NCI-H1417 (cell line): Measurements from ENCODE around the gene WDR3.

ENCODE experiments used
- DNase-seq, 3 experiments: peaks; one replicate each; lab custom pipeline; 2025; lab: John Stamatoyannopoulos, UW

WDR3 gene

DNA sequence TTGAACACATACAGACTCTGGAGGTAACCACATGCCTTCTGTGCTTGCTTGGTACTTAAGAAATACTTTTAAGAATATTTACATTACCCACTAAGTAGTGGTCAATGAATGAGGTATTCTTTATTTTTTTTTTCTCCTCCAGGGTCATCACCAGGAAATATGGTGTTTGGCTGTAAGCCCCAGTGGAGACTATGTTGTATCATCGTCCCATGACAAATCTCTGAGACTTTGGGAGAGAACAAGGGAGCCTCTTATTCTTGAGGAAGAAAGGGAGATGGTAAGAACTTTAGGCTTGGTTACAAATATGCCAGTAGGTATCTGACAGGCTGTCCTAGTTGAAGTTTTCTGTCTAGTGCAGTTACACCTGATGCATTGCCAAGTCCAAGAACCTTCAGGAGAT lies 22.8 kb downstream of the WDR3 start:
- DNase-seq = no peak

DNA sequence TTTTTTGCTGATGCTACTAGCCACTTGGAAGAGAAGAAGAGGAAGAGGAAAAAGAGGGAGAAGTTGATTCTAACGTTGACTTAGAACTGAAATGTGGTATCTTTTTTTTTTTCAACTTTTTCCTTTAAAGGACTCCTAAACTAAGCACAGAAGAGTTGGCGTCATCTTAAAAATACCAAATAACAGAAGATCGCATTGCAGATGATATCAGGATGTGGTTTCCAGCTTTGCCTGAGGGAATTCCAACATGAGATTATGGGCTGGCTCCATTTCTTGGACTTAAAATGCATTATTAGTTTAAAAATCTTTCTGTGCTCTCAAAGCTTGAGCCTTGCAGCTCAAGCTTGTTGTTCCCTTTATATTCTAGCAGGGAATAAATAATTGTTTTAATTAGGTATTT lies 29.8 kb downstream of the WDR3 start:
- DNase-seq = no peak

GRCh38 chr1:117964290-117965038 lies 34.9 kb downstream of the WDR3 start:
- no peak for DNase-seq

DNA sequence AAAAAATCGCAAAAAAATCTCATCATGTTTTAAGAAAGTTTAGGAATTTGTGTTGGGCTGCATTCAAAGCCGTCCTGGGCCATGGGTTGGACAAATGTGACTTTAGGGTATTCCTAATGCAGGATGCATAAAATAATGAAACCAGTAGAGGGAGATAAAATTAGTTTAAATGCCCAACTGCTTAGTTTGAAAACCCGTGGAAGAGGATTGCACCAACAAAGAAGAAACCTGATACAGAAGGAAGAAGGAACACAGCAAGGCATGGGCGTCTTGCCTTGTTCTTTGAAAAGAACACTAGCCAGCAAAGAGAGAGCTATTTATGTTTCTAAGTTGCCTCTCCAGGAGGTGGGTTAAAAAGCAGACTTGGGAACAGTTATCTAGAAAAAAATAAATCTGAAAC lies 37.9 kb downstream of the WDR3 start:
- DNase-seq = no peak

DNA sequence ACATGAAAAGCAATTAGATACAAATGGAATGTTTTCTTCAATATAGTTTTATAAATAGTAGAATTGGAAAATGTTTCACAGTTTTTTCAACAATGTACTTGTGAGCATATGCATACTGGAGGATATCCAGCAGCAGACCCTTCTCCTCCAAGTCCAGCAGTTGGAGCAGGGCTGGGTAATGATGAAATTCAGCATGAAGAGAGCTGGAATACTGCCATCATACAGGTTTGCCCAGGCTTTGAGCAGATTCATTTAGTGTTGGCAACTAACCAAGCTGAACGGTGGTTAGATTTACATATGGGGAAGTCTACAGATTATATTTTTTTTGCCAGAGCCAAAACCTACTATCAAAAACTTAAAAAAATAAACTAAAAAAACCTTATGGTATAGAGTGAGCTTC lies 38.3 kb downstream of the WDR3 start:
- DNase-seq = no peak

DNA sequence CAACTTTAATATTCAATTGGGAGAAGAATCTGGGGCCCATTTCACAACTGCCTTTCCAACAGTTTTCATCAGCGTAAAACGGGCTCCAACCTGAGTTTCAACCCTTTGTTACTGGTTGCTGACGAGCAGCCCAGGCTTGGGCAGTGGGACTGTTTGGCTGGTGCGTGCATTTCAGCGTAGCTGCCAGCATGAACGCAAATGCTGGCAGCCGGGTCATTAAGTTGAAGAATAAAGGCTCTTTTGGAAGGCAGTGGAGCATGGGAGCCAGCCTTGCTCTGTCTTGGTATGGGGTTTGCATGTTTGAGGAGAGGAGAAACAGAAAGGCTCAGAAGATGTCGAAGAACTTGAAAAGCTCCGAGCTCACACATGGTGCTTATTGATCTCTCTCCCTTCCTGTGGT lies 40.7 kb downstream of the WDR3 start:
- no peak for DNase-seq

DNA sequence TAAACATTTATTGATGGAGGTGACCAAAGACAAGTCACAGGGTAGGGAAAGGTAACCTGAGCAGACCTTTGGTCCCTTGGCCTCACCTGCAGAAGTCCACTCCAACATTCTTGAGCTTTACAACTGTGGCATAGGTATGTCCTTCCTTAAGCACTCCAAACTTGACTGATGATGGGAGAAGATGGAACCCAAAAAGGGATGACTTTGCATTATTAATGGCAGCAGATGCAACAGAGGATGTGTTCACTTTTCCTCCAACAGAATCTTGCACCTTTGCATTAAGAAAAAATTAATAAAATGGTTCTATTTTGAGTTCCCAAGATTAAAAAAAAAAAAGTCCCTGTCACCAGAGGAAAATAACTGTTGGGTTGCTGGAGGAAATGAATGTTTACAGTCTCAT lies 42.2 kb downstream of the WDR3 start:
- DNase-seq = no peak

- DNase-seq = no peak
Observed at GRCh38 chr1:117976381-117976780, 46.8 kb downstream of the WDR3 start.

DNA sequence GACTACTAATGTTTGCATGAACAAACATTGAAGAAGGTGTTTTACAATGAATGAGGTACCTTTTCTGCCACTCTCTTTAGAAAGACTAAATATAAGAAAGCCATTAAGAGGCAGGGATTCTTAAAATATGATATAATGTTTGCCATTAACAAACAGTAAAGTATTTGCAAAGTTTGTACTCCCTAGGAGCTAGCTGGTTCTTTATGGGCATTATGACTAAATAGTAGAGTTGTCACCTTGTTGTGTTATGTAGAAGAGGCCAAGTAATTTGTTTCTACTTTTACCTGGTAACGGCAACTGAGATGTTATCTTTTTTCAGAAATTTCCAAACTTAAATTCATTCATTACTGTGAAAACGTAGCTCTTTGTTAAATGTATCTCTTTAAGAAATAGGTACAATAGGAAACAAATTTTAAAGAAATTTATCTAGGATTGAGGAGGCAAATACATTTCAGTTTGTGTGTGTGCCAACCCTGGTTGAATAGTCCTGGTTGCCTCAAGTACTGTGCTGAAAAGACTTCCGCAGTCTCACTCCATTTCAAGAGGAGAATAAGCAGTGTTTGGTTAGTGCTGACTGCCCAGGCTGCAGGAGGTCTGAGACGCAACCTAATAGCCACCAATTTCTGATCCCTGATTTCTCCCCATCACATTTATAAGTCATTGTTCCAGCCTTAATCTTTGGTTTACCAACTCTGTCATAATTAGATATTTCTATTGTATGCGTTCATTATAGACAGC lies 52.1 kb downstream of the WDR3 start:
- DNase-seq = no peak

DNA sequence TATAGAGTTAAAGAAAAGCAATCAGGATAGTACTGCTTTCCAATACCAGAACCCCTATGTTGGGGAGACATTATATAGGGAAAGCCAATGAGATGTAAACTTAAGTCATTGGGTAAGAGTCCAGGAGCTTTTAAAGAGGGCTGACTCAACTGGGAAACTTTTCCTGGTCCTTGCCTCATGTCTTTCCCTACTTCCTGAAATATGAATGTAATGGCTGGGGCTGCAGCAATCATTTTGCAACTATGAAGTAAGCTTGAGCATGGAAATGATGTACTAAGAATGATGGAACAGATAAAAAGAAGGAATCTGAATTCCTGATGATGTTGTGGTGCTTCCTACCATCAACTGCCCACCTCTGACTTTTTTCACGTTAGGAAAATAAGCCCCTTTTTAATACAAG lies 55.7 kb downstream of the WDR3 start:
- DNase-seq = no peak

GRCh38 chr1:117985973-117986372 lies 56.4 kb downstream of the WDR3 start:
- DNase-seq = no peak

- DNase-seq = no peak
Observed at GRCh38 chr1:118004312-118004711, 74.8 kb downstream of the WDR3 start.

DNA sequence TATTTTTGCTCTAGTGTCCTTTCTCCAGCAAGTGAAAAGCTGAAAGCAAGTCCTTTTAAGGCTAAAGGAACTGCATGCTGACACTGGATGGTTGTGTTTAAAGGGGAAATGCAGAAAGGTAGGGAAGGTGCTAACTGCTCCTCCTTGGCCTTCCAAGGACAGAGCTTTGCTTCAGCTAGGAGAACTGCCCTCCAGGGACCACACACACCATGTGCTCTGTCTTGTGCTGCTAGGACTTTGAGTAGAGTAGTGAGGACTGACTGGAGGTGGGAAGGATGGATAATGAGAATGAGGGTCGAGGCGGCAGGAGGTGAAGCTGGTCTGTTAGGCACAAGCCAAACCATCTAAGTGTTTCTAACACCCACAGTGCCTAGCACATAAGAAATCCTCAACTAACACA lies 77.9 kb downstream of the WDR3 start:
- no peak for DNase-seq

DNA sequence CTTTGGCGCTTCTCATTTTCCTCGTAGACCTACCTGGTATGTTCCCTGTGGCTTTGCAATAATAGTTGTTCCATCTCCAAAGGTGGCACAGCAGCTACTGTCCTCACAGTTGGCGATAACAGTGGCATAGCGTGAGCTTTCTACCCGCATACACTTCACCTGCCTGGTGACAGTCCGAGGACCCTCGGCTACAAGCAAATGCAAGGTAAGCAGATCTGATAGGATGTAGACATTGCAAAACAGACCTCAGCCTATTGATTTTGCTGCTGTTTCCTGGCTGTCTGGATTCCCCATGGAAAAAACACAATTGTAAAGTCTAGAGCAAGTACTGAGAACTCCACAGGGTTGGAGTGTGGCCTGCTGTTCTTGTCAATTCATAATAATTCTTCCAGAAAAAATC lies 78.5 kb downstream of the WDR3 start:
- DNase-seq = no peak

GRCh38 chr1:118012515-118013124 lies 83.1 kb downstream of the WDR3 start:
- DNase-seq = no peak

GRCh38 chr1:118013336-118013735 lies 83.8 kb downstream of the WDR3 start:
- no peak for DNase-seq

- DNase-seq = no peak
Observed at GRCh38 chr1:118013938-118014337, 84.4 kb downstream of the WDR3 start.
